Raji (cell line): Measurements from ENCODE around the gene PSTPIP1.

Experiments used
- POLR2A ChIP-seq: IDR thresholded peaks from 2 replicates; pipeline ENCODE4 v1.6.1; 2011; ENCODE audit warnings: low read depth, low read length, control low read depth; ENCODE audit not compliant: insufficient read depth

Gene PSTPIP1

GRCh38 chr15:77028451-77029165 lies 33.7 kb downstream of the PSTPIP1 start:
- no peak for TF ChIP-seq POLR2A

GRCh38 chr15:77029166-77030047 lies 34.5 kb downstream of the PSTPIP1 start:
- no peak for TF ChIP-seq POLR2A

GRCh38 chr15:77030048-77030927 lies 35.4 kb downstream of the PSTPIP1 start:
- TF ChIP-seq POLR2A: no peak

- TF ChIP-seq POLR2A: no peak
Observed at GRCh38 chr15:77030928-77031375, 36.0 kb downstream of the PSTPIP1 start.

- no peak for TF ChIP-seq POLR2A
Observed at GRCh38 chr15:77031376-77032050, 36.6 kb downstream of the PSTPIP1 start.

GRCh38 chr15:77032052-77032646 lies 37.2 kb downstream of the PSTPIP1 start:
- TF ChIP-seq POLR2A: no peak

GRCh38 chr15:77032647-77033416 lies 37.9 kb downstream of the PSTPIP1 start:
- no peak for TF ChIP-seq POLR2A

- TF ChIP-seq POLR2A: no peak
Observed at GRCh38 chr15:77033417-77033728, 38.4 kb downstream of the PSTPIP1 start.

GRCh38 chr15:77033729-77034671 lies 39.1 kb downstream of the PSTPIP1 start:
- no peak for TF ChIP-seq POLR2A

GRCh38 chr15:77034695-77035489 lies 40.0 kb downstream of the PSTPIP1 start:
- TF ChIP-seq POLR2A: no peak

- TF ChIP-seq POLR2A: no peak
Observed at GRCh38 chr15:77035584-77035983, 40.7 kb downstream of the PSTPIP1 start.

GRCh38 chr15:77035999-77036471 lies 41.1 kb downstream of the PSTPIP1 start:
- TF ChIP-seq POLR2A: no peak
